ENCODE data around the gene GALNT18.

GALNT18 gene

DNA sequence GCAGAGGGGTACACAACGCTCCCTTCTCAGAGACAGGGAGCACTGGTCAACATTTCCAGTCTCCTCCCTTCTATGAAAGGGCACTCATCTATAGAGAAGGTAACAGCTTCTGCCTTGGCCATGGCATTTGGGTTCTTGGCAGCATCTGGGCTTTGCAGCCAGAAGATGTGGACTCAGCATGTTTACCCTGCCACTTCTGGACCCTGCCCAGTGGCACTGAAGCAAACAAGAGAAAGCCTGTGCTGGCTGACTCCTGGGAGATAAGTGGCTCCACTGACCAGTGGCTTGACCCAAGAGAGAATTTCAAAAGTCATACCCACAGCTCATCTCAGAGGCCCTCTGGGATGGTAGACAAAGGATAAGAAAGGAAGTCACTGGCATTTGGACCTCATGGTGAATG is 276.7 kb downstream of the GALNT18 start:
- H3K27ac ChIP-seq (ENCODE audit: extremely low read depth, low read depth, low read length): no peak overlapping the region
- H3K4me3 ChIP-seq (ENCODE audit: low read depth, low read length): no peak overlapping the region
- H3K9me3 ChIP-seq (ENCODE audit: control insufficient read depth, insufficient read depth, low read depth, low read length): no peaks in the 10 kb centered on the region
- TF ChIP-seq KLF17 (tag by site-specific recombination; IDR thresholded peaks at IDR 0.05) (no peak), ZNF76 (tag by site-specific recombination; IDR thresholded peaks at IDR 0.05; ENCODE audit: borderline replicate concordance, low read depth) (no peak), ZNF362 (tag by site-specific recombination; IDR thresholded peaks at IDR 0.05) (no peak), REST (tag by site-specific recombination; IDR thresholded peaks at IDR 0.05) (no peak), ZFP41 (tag by site-specific recombination; IDR thresholded peaks at IDR 0.05; ENCODE audit: borderline replicate concordance) (no peak), ZNF510 (tag by site-specific recombination; IDR thresholded peaks at IDR 0.05; ENCODE audit: insufficient replicate concordance) (no peak), ZNF585B (tag by site-specific recombination; IDR thresholded peaks at IDR 0.05) (no peak), ZNF677 (tag by site-specific recombination; IDR thresholded peaks at IDR 0.05) (no peak), YY2 (tag by site-specific recombination; IDR thresholded peaks at IDR 0.05) (no peak), HOXD13 (CRISPR knock-in tag; IDR thresholded peaks at IDR 0.05; ENCODE audit: borderline replicate concordance) (no peak), ZBTB17 (tag by site-specific recombination; IDR thresholded peaks at IDR 0.05) (no peak), ZNF549 (tag by site-specific recombination; IDR thresholded peaks at IDR 0.05) (no peak), ZBTB49 (tag by site-specific recombination; IDR thresholded peaks at IDR 0.05; ENCODE audit: low read depth) (no peak), ZFP3 (tag by site-specific recombination; IDR thresholded peaks at IDR 0.05; ENCODE audit: low read depth) (no peak), KLF10 (tag by site-specific recombination; IDR thresholded peaks at IDR 0.05) (no peak), ZNF596 (tag by site-specific recombination; IDR thresholded peaks at IDR 0.05) (no peak)
- TF ChIP-seq, protein P1, sequence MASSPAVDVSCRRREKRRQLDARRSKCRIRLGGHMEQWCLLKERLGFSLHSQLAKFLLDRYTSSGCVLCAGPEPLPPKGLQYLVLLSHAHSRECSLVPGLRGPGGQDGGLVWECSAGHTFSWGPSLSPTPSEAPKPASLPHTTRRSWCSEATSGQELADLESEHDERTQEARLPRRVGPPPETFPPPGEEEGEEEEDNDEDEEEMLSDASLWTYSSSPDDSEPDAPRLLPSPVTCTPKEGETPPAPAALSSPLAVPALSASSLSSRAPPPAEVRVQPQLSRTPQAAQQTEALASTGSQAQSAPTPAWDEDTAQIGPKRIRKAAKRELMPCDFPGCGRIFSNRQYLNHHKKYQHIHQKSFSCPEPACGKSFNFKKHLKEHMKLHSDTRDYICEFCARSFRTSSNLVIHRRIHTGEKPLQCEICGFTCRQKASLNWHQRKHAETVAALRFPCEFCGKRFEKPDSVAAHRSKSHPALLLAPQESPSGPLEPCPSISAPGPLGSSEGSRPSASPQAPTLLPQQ (tag by site-specific recombination; IDR thresholded peaks at IDR 0.05): no peak
- ChIA-PET POLR2A (no interaction called here), CTCF (no interaction called here)
- no peaks in the 10 kb centered on the region for H3K36me3 ChIP-seq (ENCODE audit: control insufficient read depth in 2 of 2, insufficient read depth in 1 of 2, low read length in 2 of 2)
- no peaks in the 10 kb centered on the region for H3K4me1 ChIP-seq (ENCODE audit: control insufficient read depth, insufficient read depth, low read length)
